ENCODE measurements around the gene RASGRP4.

DNA sequence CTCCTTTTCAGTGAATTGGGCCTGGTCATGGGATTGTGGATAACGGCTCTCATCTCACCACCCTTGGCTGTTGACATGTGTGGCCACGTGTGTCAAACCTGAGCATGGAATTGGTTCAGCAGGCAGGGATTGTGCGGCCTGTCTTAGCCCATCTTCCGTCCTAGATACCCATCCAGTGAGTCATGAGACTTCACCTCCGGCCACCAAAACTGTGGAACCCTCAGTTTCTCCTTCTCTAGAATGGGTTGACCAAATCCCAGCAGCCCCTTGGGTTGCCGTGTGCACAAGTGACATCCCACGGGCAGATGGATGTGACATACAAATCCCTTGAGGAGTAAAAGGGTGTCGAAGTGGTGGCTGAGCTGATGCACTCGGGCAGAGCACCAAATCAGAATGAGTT lies 44.9 kb downstream of the RASGRP4 start:
- TF ChIP-seq, protein P1, sequence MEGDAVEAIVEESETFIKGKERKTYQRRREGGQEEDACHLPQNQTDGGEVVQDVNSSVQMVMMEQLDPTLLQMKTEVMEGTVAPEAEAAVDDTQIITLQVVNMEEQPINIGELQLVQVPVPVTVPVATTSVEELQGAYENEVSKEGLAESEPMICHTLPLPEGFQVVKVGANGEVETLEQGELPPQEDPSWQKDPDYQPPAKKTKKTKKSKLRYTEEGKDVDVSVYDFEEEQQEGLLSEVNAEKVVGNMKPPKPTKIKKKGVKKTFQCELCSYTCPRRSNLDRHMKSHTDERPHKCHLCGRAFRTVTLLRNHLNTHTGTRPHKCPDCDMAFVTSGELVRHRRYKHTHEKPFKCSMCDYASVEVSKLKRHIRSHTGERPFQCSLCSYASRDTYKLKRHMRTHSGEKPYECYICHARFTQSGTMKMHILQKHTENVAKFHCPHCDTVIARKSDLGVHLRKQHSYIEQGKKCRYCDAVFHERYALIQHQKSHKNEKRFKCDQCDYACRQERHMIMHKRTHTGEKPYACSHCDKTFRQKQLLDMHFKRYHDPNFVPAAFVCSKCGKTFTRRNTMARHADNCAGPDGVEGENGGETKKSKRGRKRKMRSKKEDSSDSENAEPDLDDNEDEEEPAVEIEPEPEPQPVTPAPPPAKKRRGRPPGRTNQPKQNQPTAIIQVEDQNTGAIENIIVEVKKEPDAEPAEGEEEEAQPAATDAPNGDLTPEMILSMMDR (IDR thresholded peaks at IDR 0.05 in 2 of 3, conservative IDR thresholded peaks at IDR 0.05 in 1 of 3; ENCODE audit: borderline replicate concordance in 1 of 3, insufficient read depth in 1 of 3, low read depth in 2 of 3, low read length in 2 of 3) = no peak
- TF ChIP-seq EZH2phosphoT487 (IDR thresholded peaks at IDR 0.05; ENCODE audit: borderline replicate concordance) = no peak
- TF ChIP-seq JUND (IDR thresholded peaks at IDR 0.05) = no peak
- no peak for TF ChIP-seq POLR2A (IDR thresholded peaks at IDR 0.05; ENCODE audit: borderline replicate concordance, extremely low read depth, insufficient read depth, insufficient read length)
- TF ChIP-seq, protein P2, sequence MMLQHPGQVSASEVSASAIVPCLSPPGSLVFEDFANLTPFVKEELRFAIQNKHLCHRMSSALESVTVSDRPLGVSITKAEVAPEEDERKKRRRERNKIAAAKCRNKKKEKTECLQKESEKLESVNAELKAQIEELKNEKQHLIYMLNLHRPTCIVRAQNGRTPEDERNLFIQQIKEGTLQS (IDR thresholded peaks at IDR 0.05) = no peak
- no peak for TF ChIP-seq CEBPB (IDR thresholded peaks at IDR 0.05; ENCODE audit: low read depth)
- no peak for TF ChIP-seq EZH2 (IDR thresholded peaks at IDR 0.05)
- TF ChIP-seq POLR2AphosphoS5 (IDR thresholded peaks at IDR 0.05; ENCODE audit: low read depth, low read length) = no peak

Data from HCT116 (cell line).